Endothelial cell of umbilical vein (primary cell): ENCODE results near the gene LIMK2.

Experiments used
- CTCF ChIP-seq, 2 donors: IDR thresholded peaks; 1 replicate in 1 of 2; 2 replicates in 1 of 2; pipeline ENCODE4 v1.5.1; 2011; ENCODE audit warnings: low read length in 2 of 2, mild to moderate bottlenecking in 2 of 2, moderate library complexity in 2 of 2, control low read depth in 1 of 2, inconsistent platforms in 1 of 2, low read depth in 1 of 2; ENCODE audit not compliant: insufficient read depth in 1 of 2; ENCODE audit errors: extremely low read depth in 1 of 2
- GATA2 ChIP-seq: IDR thresholded peaks from 2 replicates; pipeline ENCODE4 v1.7.0; 2011; ENCODE audit warnings: low read depth, mild to moderate bottlenecking, moderate library complexity, mixed read lengths, low read length; ENCODE audit not compliant: insufficient read length, insufficient read depth
- MYC ChIP-seq: IDR thresholded peaks from one replicate; pipeline ENCODE4 v1.6.1; 2011; ENCODE audit warnings: mild to moderate bottlenecking, low read depth, low read length
- POLR2AphosphoS5 ChIP-seq: IDR thresholded peaks from 2 replicates; pipeline ENCODE4 v1.6.1; 2012; ENCODE audit warnings: low read depth, mild to moderate bottlenecking, control low read depth, low read length, moderate library complexity; ENCODE audit not compliant: insufficient read depth

GRCh38 chr22:31199187-31199586 is 12.9 kb upstream of the LIMK2 start:
- TF ChIP-seq CTCF (IDR thresholded peaks at IDR 0.05; ENCODE audit: extremely low read depth in 1 of 2, insufficient read depth in 1 of 2, low read depth in 1 of 2, low read length in 2 of 2) (peak; percentile 26 to 31), MYC (no peak), POLR2AphosphoS5 (no peak), GATA2 (no peak)
